ENCODE measurements around the gene LLGL2.

Gene LLGL2

DNA sequence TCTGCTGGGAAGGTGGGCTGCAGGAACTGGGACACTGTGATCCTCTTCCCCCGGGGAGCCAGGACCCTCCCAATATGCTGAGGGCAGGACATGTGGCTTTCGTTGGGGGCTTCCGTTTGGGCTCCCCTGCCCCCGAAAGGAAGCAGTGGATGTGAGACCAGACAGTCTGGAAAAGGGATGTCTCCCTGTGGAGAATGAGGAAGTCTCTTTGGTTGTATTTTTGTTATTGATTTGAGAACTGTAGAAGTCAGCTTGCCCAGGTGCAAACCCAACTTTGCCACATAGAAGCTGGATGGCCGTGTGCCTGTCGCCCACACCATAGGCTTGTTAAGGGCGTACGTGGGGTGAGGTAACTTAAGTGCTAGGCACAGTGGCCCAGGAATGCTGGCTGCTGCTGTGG lies 18.8 kb downstream of the LLGL2 start:
- TF ChIP-seq, protein P1, sequence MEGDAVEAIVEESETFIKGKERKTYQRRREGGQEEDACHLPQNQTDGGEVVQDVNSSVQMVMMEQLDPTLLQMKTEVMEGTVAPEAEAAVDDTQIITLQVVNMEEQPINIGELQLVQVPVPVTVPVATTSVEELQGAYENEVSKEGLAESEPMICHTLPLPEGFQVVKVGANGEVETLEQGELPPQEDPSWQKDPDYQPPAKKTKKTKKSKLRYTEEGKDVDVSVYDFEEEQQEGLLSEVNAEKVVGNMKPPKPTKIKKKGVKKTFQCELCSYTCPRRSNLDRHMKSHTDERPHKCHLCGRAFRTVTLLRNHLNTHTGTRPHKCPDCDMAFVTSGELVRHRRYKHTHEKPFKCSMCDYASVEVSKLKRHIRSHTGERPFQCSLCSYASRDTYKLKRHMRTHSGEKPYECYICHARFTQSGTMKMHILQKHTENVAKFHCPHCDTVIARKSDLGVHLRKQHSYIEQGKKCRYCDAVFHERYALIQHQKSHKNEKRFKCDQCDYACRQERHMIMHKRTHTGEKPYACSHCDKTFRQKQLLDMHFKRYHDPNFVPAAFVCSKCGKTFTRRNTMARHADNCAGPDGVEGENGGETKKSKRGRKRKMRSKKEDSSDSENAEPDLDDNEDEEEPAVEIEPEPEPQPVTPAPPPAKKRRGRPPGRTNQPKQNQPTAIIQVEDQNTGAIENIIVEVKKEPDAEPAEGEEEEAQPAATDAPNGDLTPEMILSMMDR (IDR thresholded peaks at IDR 0.05; ENCODE audit: low read depth, low read length): no peak
- no peak for DNase-seq (ENCODE audit: low read depth in 2 of 2)
- no peak overlapping the region for H3K4me3 ChIP-seq (replicated peaks in 1 of 2; ENCODE audit: low read depth in 2 of 2, low read length in 2 of 2)

GRCh38 chr17:75546181-75546580 lies 20.7 kb downstream of the LLGL2 start:
- no peak overlapping the region for H3K4me3 ChIP-seq (replicated peaks in 1 of 2; ENCODE audit: low read depth in 2 of 2, low read length in 2 of 2)
- no peak for DNase-seq (ENCODE audit: low read depth in 2 of 2)
- TF ChIP-seq, protein P1 (IDR thresholded peaks at IDR 0.05; ENCODE audit: low read depth, low read length): no peak

DNA sequence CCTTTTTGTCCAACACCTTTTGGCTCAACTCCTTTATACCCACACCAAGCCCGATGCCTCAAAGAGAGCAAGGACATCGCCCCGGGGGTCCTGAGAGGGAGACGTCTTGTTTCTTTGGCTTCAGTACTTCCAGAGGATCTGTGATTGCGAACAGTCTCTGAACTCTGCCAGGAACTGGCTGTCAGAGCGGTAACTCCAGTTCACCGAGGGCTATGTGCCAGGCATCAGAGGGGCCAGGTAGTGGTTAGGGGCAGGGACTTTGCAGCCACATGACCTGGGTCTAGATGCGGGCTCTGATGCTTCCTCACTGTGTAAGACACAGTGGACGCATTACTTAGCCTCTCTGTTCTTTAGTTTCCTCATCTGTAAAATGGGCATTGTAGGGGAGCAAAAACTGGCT lies 21.6 kb downstream of the LLGL2 start:
- no peak for DNase-seq (ENCODE audit: low read depth in 2 of 2)
- H3K4me3 ChIP-seq (replicated peaks in 1 of 2; ENCODE audit: low read depth in 2 of 2, low read length in 2 of 2): no peak overlapping the region
- TF ChIP-seq, protein P1 (IDR thresholded peaks at IDR 0.05; ENCODE audit: low read depth, low read length): no peak

- TF ChIP-seq, protein P1 (IDR thresholded peaks at IDR 0.05; ENCODE audit: low read depth, low read length): no peak
- no peak for DNase-seq (ENCODE audit: low read depth in 2 of 2)
- H3K4me3 ChIP-seq (replicated peaks in 1 of 2; ENCODE audit: low read depth in 2 of 2, low read length in 2 of 2): no peak overlapping the region
Measured at GRCh38 chr17:75548813-75549212, 23.3 kb downstream of the LLGL2 start.

DNA sequence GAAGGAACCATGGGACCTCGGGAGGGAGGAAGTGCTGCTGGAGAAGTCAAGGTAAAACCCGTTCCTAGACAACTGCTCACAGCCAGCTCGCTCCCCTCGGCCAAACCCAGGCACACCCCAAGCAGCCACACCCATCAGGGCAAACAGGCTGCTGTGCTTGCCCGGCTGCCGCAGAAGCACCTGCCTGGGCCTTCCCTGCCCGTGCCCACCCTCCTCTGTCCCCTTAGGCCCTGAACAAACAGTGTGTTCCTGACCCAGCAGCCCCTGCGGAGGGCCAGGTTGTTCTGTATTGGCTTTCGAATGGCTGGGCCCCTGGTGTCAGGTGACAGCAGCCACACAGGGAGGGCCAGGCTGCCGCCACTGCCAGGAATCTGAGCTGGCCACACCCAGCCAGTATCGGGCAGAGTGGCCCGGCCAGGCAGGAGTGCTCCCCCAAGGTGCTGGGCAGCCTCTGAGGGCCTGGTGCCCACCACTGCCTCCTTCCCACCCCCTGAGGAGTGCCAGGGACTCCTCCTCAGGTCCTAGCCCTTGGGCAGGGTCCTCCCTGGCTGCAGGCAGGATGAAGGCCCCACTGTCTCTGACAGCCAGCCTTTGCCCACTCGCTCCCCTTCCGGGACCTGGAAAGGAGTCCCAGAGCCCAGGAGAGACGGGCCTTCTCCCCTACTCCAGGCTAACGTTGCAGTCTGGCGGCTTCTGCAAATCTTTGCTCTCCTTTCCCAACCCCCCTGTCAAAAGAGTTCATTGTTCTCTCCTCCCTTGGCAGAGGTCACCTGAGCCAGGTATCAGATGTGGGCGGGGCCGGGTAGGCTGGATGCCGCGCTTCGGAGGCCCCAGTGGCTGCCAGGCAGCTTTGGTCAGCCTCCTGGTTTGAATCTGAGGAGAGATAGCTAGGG lies 24.0 kb downstream of the LLGL2 start:
- DNase-seq (ENCODE audit: low read depth in 2 of 2): no peak
- TF ChIP-seq, protein P1 (IDR thresholded peaks at IDR 0.05; ENCODE audit: low read depth, low read length): no peak
- no peak overlapping the region for H3K4me3 ChIP-seq (replicated peaks in 1 of 2; ENCODE audit: low read depth in 2 of 2, low read length in 2 of 2)

- DNase-seq (ENCODE audit: low read depth in 2 of 2): no peak
- H3K4me3 ChIP-seq (replicated peaks in 1 of 2; ENCODE audit: low read depth in 2 of 2, low read length in 2 of 2): no peak overlapping the region
- TF ChIP-seq, protein P1 (IDR thresholded peaks at IDR 0.05; ENCODE audit: low read depth, low read length): no peak
Measured at GRCh38 chr17:75550139-75550465, 24.6 kb downstream of the LLGL2 start.

DNA sequence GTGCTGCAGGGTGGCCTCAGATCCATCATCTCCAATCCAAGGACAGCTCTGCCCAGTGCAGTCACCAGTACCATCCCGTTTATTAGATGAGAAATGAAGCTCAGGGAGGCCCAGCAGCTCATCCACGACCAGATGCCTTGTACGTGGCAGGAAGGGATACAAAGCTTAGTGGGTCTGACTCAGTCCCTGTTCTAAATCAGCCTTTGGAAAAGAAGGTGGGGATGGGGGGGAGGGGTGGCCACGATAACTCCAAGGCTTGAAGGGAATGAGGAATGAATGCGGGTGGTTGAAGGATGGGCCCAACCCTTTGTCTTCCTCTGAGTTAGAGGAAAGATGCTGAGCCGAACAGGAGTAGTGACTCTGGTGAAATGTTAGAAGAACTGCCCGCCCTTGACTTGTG lies 25.8 kb downstream of the LLGL2 start:
- TF ChIP-seq, protein P1 (IDR thresholded peaks at IDR 0.05; ENCODE audit: low read depth, low read length): no peak
- DNase-seq (ENCODE audit: low read depth in 2 of 2): no peak

More for the DNA sequence above, 25.8 kb downstream of the LLGL2 start:
- no peak overlapping the region for H3K4me3 ChIP-seq (replicated peaks in 1 of 2; ENCODE audit: low read depth in 2 of 2, low read length in 2 of 2)

Measured in cardiac fibroblast (primary cell).